NT2/D1 (cell line): ENCODE results near the gene CRB1.
"Not testable (repeated sequence)": the region's sequence is repeated elsewhere in the genome, so short reads cannot be mapped to it uniquely, and the experiment has no call there.

ENCODE experiments used
- SUZ12 ChIP-seq: IDR thresholded peaks from 2 replicates; pipeline ENCODE4 v1.6.1; 2011; ENCODE audit not compliant: insufficient read length, insufficient read depth; ENCODE audit errors: extremely low read depth
- YY1 ChIP-seq: IDR thresholded peaks from 2 replicates; pipeline ENCODE4 v1.6.1; 2011; ENCODE audit not compliant: insufficient read length, insufficient read depth
- ZNF274 ChIP-seq: IDR thresholded peaks from 2 replicates; pipeline ENCODE4 v1.6.1; 2011; ENCODE audit warnings: mild to moderate bottlenecking, low read depth, low read length

DNA sequence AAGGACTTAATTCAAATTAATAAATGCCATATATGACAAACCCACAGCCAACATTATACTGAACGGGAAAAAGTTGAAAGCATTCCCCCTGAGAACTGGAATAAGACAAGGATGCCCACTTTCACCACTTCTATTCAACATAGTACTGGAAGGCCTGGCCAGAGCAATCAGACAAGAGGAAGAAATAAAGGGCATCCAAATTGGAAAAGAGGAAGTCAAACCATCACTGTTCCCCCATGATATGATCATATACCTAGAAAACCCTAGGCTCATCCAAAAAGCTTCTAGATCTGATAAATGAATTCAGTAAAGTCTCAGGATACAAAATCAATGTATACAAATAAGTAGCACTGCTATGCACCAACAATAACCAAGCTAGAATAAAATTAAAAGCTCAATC, 223.5 kb downstream of the CRB1 start:
- not testable (repeated sequence) for TF ChIP-seq SUZ12, ZNF274, YY1
